ENCODE measurements around the gene HES7. TPM values are rescaled to one million over a fixed set of nuclear protein-coding genes. Genes with fewer than 3 reads are reported as not detected.

HES7 gene
- total RNA-seq, 2 experiments from 2014 or later: 0.52 to 0.53 TPM

DNA sequence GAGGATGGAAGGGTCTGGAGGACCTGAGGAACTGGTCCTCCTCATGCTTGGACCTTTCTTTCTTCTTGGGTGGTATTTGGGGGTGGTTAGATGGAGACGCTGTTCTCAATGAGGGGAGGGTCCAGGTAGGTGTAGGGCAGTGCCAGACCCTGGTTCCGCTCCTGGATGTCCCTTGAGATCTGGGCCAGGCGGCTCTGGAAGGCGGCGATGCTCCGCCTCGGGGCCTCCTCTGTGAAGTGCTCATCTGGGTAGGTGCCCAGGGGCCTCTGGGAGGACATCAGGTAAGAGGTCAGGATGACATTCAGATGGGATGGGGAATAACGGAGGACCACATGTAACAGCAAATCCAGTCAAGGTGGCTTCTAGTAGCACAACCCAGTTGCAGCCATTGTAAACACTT, 27.4 kb downstream of the HES7 start:
- TF ChIP-seq, protein P1, sequence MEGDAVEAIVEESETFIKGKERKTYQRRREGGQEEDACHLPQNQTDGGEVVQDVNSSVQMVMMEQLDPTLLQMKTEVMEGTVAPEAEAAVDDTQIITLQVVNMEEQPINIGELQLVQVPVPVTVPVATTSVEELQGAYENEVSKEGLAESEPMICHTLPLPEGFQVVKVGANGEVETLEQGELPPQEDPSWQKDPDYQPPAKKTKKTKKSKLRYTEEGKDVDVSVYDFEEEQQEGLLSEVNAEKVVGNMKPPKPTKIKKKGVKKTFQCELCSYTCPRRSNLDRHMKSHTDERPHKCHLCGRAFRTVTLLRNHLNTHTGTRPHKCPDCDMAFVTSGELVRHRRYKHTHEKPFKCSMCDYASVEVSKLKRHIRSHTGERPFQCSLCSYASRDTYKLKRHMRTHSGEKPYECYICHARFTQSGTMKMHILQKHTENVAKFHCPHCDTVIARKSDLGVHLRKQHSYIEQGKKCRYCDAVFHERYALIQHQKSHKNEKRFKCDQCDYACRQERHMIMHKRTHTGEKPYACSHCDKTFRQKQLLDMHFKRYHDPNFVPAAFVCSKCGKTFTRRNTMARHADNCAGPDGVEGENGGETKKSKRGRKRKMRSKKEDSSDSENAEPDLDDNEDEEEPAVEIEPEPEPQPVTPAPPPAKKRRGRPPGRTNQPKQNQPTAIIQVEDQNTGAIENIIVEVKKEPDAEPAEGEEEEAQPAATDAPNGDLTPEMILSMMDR (IDR thresholded peaks at IDR 0.05): no peak
- DNase-seq: no peak
- H3K27ac Mint-ChIP-seq: no peak overlapping the region
- H3K27me3 Mint-ChIP-seq: peaks cover 4% of the 10 kb centered on the region
- ChIA-PET CTCF (no interaction called here), POLR2A (no interaction called here)
- ATAC-seq (ENCODE audit: poor library complexity): no peak
- no peaks in the 10 kb centered on the region for H3K36me3 Mint-ChIP-seq (ENCODE audit: low read depth)
- peaks cover 17% of the 10 kb centered on the region for H3K4me1 Mint-ChIP-seq (ENCODE audit: low read depth)
- H3K9me3 Mint-ChIP-seq: no peaks in the 10 kb centered on the region
- intact Hi-C loops (cut with DNase I, micrococcal nuclease): no loop called here
- no peak overlapping the region for H3K27ac ChIP-seq (ENCODE audit: low read depth in 1 of 2, low read length in 2 of 2)
- no peak overlapping the region for H3K4me3 ChIP-seq (ENCODE audit: low read length)
- peaks cover 13% of the 10 kb centered on the region for H3K4me1 ChIP-seq (ENCODE audit: insufficient read depth, low read length)
- H3K9me3 ChIP-seq (ENCODE audit: control insufficient read depth in 1 of 2, insufficient read depth in 1 of 2, low read length in 2 of 2): no peaks in the 10 kb centered on the region
- no peak overlapping the region for H3K4me3 Mint-ChIP-seq
- peaks cover 0 to 3% of the 10 kb centered on the region in 2 experiments for H3K27me3 ChIP-seq (ENCODE audit: control insufficient read depth in 1 of 2, insufficient read depth in 2 of 2, low read length in 2 of 2)
- no peaks in the 10 kb centered on the region for H3K36me3 ChIP-seq (ENCODE audit: insufficient read depth, low read length)

DNA sequence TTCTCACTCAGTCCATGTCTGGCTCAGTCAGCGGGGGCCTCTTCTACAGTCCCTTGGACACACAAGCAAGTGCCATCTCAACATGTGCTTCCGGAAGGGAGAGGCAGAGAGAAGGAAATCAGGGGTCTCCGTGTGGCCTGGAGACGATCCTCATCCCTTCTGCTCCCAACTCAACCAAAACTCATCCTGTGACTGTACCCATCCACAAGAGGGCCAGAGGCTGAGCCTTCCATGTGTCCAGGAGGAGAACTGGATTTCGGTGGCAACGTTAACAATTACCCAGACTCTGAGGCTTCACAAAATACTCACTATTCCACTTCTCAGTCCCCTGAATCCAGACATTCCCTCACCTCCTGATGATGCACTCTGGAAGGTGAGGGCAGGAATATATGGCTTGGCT, 28.5 kb downstream of the HES7 start:
- H3K4me3 ChIP-seq (ENCODE audit: low read length): no peak overlapping the region
- POLR2A ChIA-PET: interaction anchor here (1.4 kb wide), 1 partner anchor 24 kb away, joined by 8 read pairs; no protein-coding TSS in a partner anchor
- CTCF ChIA-PET: interaction anchor here (1.2 kb wide), 1 partner anchor 43 kb away, joined by 3 read pairs; no protein-coding TSS in a partner anchor
- Mint-ChIP-seq H3K4me3 (no peak overlapping the region), H3K9me3 (no peaks in the 10 kb centered on the region), H3K27ac (no peak overlapping the region), H3K4me1 (ENCODE audit: low read depth) (peaks cover 17% of the 10 kb centered on the region), H3K36me3 (ENCODE audit: low read depth) (no peaks in the 10 kb centered on the region), H3K27me3 (peaks cover 8% of the 10 kb centered on the region)
- DNase-seq (no peak), ATAC-seq (ENCODE audit: poor library complexity) (no peak)
- no peaks in the 10 kb centered on the region for H3K9me3 ChIP-seq (ENCODE audit: control insufficient read depth in 1 of 2, insufficient read depth in 1 of 2, low read length in 2 of 2)
- TF ChIP-seq, protein P1 (IDR thresholded peaks at IDR 0.05): no peak
- intact Hi-C loops (cut with DNase I, micrococcal nuclease): loop anchor here in 1 of 2 experiments (2.0 kb wide), 1 partner anchor 23 kb away; the partner anchor contains the start of gene ALOXE3
- no peak overlapping the region for H3K27ac ChIP-seq (ENCODE audit: low read depth in 1 of 2, low read length in 2 of 2)
- peaks cover 13% of the 10 kb centered on the region for H3K4me1 ChIP-seq (ENCODE audit: insufficient read depth, low read length)
- no peaks in the 10 kb centered on the region for H3K36me3 ChIP-seq (ENCODE audit: insufficient read depth, low read length)
- H3K27me3 ChIP-seq (ENCODE audit: control insufficient read depth in 1 of 2, insufficient read depth in 2 of 2, low read length in 2 of 2): peaks cover 0 to 8% of the 10 kb centered on the region in 2 experiments

DNA sequence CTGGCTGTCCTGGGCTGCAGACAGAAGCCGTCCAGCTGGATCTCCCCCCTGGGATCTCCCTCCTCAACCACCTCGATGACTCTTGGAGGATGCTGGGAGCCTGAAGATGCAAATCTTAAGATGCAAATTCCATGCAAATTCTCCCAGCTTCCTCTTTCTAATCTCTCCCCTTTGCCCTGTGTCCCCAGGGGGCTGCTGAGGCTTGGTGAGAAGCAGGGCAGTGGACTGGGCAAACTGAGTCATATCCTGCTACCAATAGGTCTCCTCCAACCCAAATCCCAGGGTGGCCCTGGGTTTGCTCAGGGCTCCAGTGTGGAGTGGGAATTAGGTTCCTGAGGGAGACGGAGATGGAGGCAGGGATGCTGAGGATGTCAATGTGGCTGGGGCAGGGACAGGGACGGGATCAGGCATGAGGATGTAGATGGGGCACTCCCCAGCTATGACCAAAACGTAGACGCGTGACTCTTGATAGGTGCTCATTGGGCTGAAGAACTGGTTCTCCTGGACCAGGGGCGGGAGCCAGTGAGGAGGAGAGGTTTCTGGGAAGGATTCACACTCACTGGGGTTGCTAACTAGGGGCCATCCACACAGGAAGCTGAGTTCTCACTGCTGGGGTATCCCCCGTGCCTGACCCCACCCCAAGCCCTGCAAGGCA, 32.7 kb downstream of the HES7 start:
- peaks cover 26% of the 10 kb centered on the region for H3K27me3 Mint-ChIP-seq
- ATAC-seq (ENCODE audit: poor library complexity) (no peak), DNase-seq (no peak)
- Histone ChIP-seq H3K27me3 (ENCODE audit: control insufficient read depth in 1 of 2, insufficient read depth in 2 of 2, low read length in 2 of 2) (peaks cover 4 to 8% of the 10 kb centered on the region in 2 experiments), H3K27ac (ENCODE audit: low read depth in 1 of 2, low read length in 2 of 2) (no peak overlapping the region), H3K4me3 (ENCODE audit: low read length) (no peak overlapping the region), H3K36me3 (ENCODE audit: insufficient read depth, low read length) (no peaks in the 10 kb centered on the region), H3K4me1 (ENCODE audit: insufficient read depth, low read length) (peaks cover 13% of the 10 kb centered on the region), H3K9me3 (ENCODE audit: control insufficient read depth in 1 of 2, insufficient read depth in 1 of 2, low read length in 2 of 2) (no peaks in the 10 kb centered on the region)
- TF ChIP-seq, protein P1 (IDR thresholded peaks at IDR 0.05): no peak
- H3K36me3 Mint-ChIP-seq (ENCODE audit: low read depth): no peaks in the 10 kb centered on the region
- peaks cover 17% of the 10 kb centered on the region for H3K4me1 Mint-ChIP-seq (ENCODE audit: low read depth)
- no peaks in the 10 kb centered on the region for H3K9me3 Mint-ChIP-seq
- intact Hi-C loops (cut with DNase I, micrococcal nuclease): no loop called here
- no peak overlapping the region for H3K27ac Mint-ChIP-seq
- POLR2A ChIA-PET: interaction anchor here (2.5 kb wide), 1 partner anchor 28 kb away, joined by 6 read pairs; the partner anchor contains the start of gene ALOXE3
- CTCF ChIA-PET: interaction anchor here (0.6 to 2.4 kb wide), 4 partner anchors 12 to 28 kb away, joined by 3 to 6 read pairs (median 4); partner anchors contain the start of gene ALOXE3
- H3K4me3 Mint-ChIP-seq: no peak overlapping the region

All from CD4-positive, alpha-beta T cell (primary cell).